ENCODE measurements around the gene LRP8.

The LRP8 gene

GRCh38 chr1:53238197-53239155 lies 89.4 kb downstream of the LRP8 start, which contains the start of gene MAGOH:
MAGOH (minus strand) TSS chr1:53238518; CDS start chr1:53238448, 70 bp downstream.
- peak within 1 kb of the TSS; percentile 92 for H3K27ac ChIP-seq
- TF ChIP-seq ZFX (IDR thresholded peaks at IDR 0.05) = peak; percentile 92
- TF ChIP-seq, protein P1, sequence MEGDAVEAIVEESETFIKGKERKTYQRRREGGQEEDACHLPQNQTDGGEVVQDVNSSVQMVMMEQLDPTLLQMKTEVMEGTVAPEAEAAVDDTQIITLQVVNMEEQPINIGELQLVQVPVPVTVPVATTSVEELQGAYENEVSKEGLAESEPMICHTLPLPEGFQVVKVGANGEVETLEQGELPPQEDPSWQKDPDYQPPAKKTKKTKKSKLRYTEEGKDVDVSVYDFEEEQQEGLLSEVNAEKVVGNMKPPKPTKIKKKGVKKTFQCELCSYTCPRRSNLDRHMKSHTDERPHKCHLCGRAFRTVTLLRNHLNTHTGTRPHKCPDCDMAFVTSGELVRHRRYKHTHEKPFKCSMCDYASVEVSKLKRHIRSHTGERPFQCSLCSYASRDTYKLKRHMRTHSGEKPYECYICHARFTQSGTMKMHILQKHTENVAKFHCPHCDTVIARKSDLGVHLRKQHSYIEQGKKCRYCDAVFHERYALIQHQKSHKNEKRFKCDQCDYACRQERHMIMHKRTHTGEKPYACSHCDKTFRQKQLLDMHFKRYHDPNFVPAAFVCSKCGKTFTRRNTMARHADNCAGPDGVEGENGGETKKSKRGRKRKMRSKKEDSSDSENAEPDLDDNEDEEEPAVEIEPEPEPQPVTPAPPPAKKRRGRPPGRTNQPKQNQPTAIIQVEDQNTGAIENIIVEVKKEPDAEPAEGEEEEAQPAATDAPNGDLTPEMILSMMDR (conservative IDR thresholded peaks at IDR 0.05) = no peak

DNA sequence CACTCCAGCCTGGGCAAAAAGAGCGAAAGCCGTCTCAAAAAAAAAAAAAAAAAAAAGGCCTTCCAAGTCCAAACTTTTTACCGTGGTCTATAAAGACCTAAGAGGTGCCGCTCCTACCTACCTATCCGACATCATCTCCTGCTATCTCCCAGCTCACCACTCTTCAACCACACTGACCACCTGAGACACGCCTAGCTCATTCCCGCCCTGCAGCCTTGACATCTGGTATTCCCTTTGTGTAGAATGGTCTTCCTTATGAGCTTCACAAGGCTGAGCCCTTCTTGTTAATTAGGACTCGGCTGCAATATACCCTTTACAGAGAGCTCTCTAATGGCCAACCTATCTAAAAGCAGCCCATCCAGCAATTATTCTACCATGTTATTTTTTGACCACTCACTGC lies 90.2 kb downstream of the LRP8 start:
- no peak for TF ChIP-seq ZFX (IDR thresholded peaks at IDR 0.05)
- TF ChIP-seq, protein P1 (conservative IDR thresholded peaks at IDR 0.05) = no peak
- H3K27ac ChIP-seq = peak overlapping the region; percentile 92

- H3K27ac ChIP-seq = peak overlapping the region; percentile 95
- no peak for TF ChIP-seq ZFX (IDR thresholded peaks at IDR 0.05)
- TF ChIP-seq, protein P1 (conservative IDR thresholded peaks at IDR 0.05) = no peak
Observed at GRCh38 chr1:53220962-53221286, 106.9 kb downstream of the LRP8 start.

- TF ChIP-seq, protein P1 (conservative IDR thresholded peaks at IDR 0.05) = no peak
- TF ChIP-seq ZFX (IDR thresholded peaks at IDR 0.05) = peak; percentile 90
- peak within 1 kb of the TSS; percentile 95 for H3K27ac ChIP-seq
Observed at GRCh38 chr1:53220171-53220961, 107.5 kb downstream of the LRP8 start, which contains the start of gene CZIB. CZIB (minus strand) TSS chr1:53220634; CDS start chr1:53220575, 59 bp downstream.

- TF ChIP-seq, protein P1 (conservative IDR thresholded peaks at IDR 0.05) = no peak
- TF ChIP-seq ZFX (IDR thresholded peaks at IDR 0.05) = no peak
- H3K27ac ChIP-seq = peak overlapping the region; percentile 95
Observed at GRCh38 chr1:53219711-53220110, 108.2 kb downstream of the LRP8 start.

DNA sequence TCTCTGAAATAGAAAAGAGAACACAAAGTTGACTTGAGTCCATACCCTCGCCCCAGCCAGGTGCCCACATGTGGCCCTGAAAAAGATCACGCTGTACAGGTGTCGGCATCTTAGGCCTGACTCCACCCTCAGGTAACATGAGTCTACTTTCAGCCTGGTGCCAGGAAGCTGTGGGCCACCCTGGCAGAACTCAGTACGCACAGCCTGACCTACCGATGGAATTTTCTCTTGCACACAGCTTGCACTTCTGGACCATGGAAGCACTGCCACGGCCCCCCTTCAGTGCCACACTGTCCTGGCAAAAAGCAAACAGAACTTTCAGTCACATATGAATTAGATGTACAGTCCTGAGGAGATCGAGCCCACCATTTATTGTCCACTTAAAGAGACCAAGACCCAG lies 109.7 kb downstream of the LRP8 start:
- H3K27ac ChIP-seq = no peak overlapping the region
- TF ChIP-seq ZFX (IDR thresholded peaks at IDR 0.05) = no peak
- TF ChIP-seq, protein P1 (conservative IDR thresholded peaks at IDR 0.05) = no peak
